GM12891 (cell line): ENCODE data around the gene SPRED1.
"Not testable (repeated sequence)": the region's sequence is repeated elsewhere in the genome, so short reads cannot be mapped to it uniquely, and the experiment has no call there.

Experiments used
- DNase-seq: peaks from one replicate; pipeline ENCODE4 v3.0.0; 2011; ENCODE audit warnings: low spot score; ENCODE audit not compliant: insufficient read length
- FAIRE-seq: peaks from 2 replicates; lab custom pipeline; 2011; peaks lifted over from hg19 to GRCh38; lab: Jason Lieb, UNC
- PAX5 ChIP-seq: IDR thresholded peaks from 2 replicates; pipeline ENCODE4 v1.6.1; 2011; ENCODE audit warnings: low read length, moderate library complexity, mild to moderate bottlenecking; ENCODE audit not compliant: insufficient read depth, severe bottlenecking
- POLR2A ChIP-seq: IDR thresholded peaks from 2 replicates; pipeline ENCODE4 v1.6.1; 2011; ENCODE audit warnings: low read depth, low read length, control low read depth
- POLR2AphosphoS5 ChIP-seq: IDR thresholded peaks from 2 replicates; pipeline ENCODE4 v1.6.1; 2011; ENCODE audit warnings: low read depth, low read length, control low read depth
- POU2F2 ChIP-seq: IDR thresholded peaks from 2 replicates; pipeline ENCODE4 v1.6.1; 2011; ENCODE audit warnings: low read depth, mild to moderate bottlenecking, control low read depth, low read length, moderate library complexity
- SPI1 ChIP-seq: IDR thresholded peaks from 2 replicates; pipeline ENCODE4 v1.6.1; 2011; ENCODE audit warnings: low read depth, low read length, control low read depth
- TAF1 ChIP-seq: IDR thresholded peaks from 2 replicates; pipeline ENCODE4 v1.6.1; 2011; ENCODE audit warnings: low read depth, low read length, control low read depth

SPRED1 gene

GRCh38 chr15:38254051-38254883, 1.6 kb downstream of the SPRED1 start:
- DNase-seq (no peak), FAIRE-seq (no peak)
- TF ChIP-seq POLR2A = no peak
- 0 out of 2 replicates have a peak, but pooled peaks have one; percentile 23 for TF ChIP-seq SPI1

GRCh38 chr15:38255690-38256089, 3.1 kb downstream of the SPRED1 start:
- TF ChIP-seq POLR2AphosphoS5 (no peak), POU2F2 (no peak), PAX5 (no peak), SPI1 (no peak), TAF1 (no peak), POLR2A (no peak)
- FAIRE-seq = no peak
- no peak for DNase-seq

DNA sequence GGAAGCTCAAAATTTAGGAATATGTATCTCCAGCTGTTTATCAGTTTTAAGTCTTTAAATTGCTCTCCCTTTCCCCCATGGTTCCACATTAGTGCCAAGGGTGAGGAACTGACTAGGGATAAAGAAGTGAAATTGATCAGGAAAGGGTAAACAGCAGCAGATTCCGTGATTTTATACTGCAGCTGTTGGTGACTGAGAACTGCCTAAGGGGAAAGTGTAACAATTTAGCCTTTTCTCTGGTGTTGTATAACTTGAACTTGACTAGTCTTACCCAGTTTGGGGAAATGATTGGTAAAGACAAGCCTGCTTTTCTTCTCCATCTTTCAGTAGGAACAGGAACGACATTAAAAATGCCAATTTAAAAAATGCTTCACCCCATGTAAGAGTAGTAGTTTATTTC, 5.0 kb downstream of the SPRED1 start:
- TF ChIP-seq PAX5 = no peak
- no peak for TF ChIP-seq SPI1
- TF ChIP-seq TAF1 = no peak
- no peak for TF ChIP-seq POLR2A
- no peak for TF ChIP-seq POLR2AphosphoS5
- TF ChIP-seq POU2F2 = no peak
- FAIRE-seq (no peak), DNase-seq (no peak)

DNA sequence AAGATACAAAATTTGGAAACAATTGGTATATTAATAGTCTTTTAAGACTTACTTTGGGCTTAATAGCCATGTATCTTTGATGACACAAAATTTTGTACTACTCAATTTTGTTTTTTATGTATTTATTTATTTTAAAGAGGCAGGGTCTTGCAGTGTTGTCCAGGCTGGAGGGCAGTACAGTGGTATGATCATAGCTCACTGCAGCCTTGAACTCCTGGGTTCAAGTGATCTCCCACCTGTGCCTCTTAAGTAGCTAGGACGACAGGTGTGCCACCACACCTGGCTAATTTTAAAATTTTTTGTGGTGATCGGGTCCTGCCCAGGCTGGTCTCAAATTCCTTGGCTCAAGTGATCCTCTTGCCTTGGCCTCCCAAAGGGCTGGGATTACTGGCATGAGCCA, 6.5 kb downstream of the SPRED1 start:
- TF ChIP-seq POLR2AphosphoS5 = no peak
- TF ChIP-seq TAF1 = no peak
- TF ChIP-seq POLR2A = no peak
- no peak for TF ChIP-seq SPI1
- TF ChIP-seq PAX5 = no peak
- TF ChIP-seq POU2F2 = no peak
- no peak for DNase-seq
- no peak for FAIRE-seq

- TF ChIP-seq TAF1 (no peak), SPI1 (no peak), PAX5 (no peak), POLR2AphosphoS5 (no peak)
- DNase-seq = no peak
- FAIRE-seq = no peak
Measured at GRCh38 chr15:38260077-38260476, 7.4 kb downstream of the SPRED1 start.

DNA sequence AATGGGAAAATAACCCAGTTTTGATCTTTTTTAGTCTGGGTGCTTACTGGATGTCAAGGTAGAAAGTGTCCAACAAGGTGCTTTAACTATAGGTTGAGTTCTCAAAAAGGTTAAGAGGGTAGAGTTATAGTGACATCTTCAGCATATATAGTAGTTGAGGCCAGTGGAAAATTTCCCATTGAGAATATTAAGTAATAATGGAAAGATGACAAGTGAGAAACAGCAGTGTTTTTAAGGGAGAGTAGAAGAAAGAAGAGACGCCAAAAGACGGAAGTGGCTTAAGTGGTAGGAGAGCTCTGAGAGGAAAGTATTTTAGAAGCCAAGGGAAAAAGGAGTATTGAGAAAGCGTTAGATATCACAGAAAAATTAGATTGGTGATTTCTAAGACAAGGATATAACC, 10.6 kb downstream of the SPRED1 start:
- DNase-seq (no peak), FAIRE-seq (no peak)
- TF ChIP-seq TAF1 (no peak), PAX5 (no peak), POLR2AphosphoS5 (no peak), POLR2A (no peak), POU2F2 (no peak), SPI1 (no peak)

DNA sequence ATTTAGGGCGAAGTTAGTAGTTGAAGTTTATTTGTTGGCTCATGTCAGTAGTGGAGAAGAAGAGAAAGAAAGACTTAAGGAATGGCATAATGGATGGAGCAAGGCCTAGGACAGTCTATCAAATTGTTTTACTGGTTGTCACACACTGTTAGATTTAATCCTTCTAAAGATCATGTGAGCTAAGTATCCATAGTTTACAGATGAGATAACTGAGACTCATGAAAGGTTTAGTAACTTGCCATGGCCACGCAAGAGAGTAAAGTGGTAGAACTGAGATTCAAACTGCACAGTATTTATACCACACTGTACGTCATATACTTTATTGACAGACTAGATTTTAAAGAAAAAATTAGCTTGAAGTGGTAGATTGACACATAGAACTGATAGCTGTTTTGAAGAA, 11.4 kb downstream of the SPRED1 start:
- FAIRE-seq (no peak), DNase-seq (no peak)
- TF ChIP-seq SPI1 (no peak), TAF1 (no peak), PAX5 (no peak), POLR2AphosphoS5 (no peak), POU2F2 (no peak), POLR2A (no peak)

GRCh38 chr15:38266247-38266986, 13.8 kb downstream of the SPRED1 start:
- TF ChIP-seq POU2F2 = no peak
- no peak for TF ChIP-seq SPI1
- TF ChIP-seq PAX5 = no peak
- TF ChIP-seq TAF1 = no peak
- FAIRE-seq = no peak
- no peak for DNase-seq

- TF ChIP-seq TAF1 (no peak), POU2F2 (no peak)
Measured at GRCh38 chr15:38267421-38268022, 14.9 kb downstream of the SPRED1 start.

DNA sequence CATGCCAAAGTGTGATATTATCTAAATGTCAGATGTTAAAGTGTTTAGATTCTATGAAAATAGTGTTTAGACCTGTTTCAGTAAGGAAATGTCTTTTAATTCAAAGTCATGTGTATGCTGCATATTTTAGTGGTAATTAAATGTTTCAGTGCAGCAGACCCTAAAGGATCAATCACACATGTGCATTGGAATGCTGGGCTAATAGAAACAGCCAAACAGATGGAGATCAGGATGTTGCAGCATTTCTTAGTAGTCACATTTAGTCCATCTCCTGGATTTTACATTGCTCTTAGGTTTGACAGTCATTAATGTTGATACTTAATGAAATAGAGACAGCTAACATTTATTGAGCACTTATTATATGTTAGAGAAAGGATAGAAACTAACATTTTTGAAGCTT, 18.5 kb downstream of the SPRED1 start:
- DNase-seq = no peak
- no peak for FAIRE-seq
- TF ChIP-seq POLR2A (no peak), PAX5 (no peak), TAF1 (no peak), POU2F2 (no peak), POLR2AphosphoS5 (no peak), SPI1 (no peak)

More at GRCh38 chr15:38267421-38268022, 14.9 kb downstream of the SPRED1 start:
- no peak for DNase-seq
- no peak for FAIRE-seq

DNA sequence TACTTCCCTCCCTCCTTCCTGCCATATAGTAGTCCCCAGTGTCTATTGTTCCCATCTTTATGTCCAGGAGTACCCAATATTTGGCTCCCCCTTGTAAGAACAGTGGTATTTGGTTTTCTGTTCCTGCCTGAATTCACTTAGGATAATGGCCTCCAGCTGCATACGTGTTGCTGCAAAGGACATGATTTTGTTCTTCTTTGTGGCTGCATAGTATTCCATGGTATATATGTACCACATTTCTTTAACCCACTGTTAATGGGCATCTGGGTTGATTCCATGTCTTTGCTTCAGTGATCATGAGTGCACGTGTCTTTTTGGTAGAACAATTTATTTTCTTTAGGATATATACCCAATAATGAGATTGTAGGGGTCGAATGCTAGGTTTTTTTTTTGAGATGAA, 19.3 kb downstream of the SPRED1 start:
- FAIRE-seq = no peak
- DNase-seq = no peak
- TF ChIP-seq SPI1 = no peak
- no peak for TF ChIP-seq POLR2A
- TF ChIP-seq PAX5 = no peak
- no peak for TF ChIP-seq POU2F2
- no peak for TF ChIP-seq TAF1

DNA sequence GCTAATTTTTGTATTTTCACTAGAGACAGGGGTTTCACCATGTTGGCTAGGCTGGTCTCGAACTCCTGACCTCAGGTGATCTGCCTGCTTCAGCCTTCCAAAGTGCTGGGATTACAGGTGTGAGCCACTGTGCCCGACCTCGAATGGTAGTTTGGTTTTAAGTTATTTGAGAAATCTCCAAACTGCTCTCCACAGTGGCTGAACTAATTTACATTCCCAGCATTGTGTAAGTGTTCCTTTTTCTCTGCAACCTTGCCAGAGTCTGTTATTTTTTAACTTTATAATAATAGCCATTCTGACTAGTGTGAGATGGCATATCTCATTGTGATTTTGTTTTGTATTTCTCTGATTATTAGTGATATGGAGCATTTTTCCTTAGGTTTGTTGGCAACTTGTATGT, 19.8 kb downstream of the SPRED1 start:
- not testable (repeated sequence) for DNase-seq, FAIRE-seq
